DMS 273 (cell line): Measurements from ENCODE around the gene RGS3.
"Not testable (repeated sequence)": the region's sequence is repeated elsewhere in the genome, so short reads cannot be mapped to it uniquely, and the experiment has no call there.

Experiments
- DNase-seq: peaks from one replicate; lab custom pipeline; 2025; ENCODE audit not compliant: unreplicated experiment; lab: John Stamatoyannopoulos, UW

RGS3 gene

GRCh38 chr9:113463418-113464285 lies at the start of gene RGS3:
Gene RGS3, plus strand, starts transcription at chr9:113463727. Its CDS starts 76 bp downstream, at chr9:113463803.
- DNase-seq = peak; percentile 88

DNA sequence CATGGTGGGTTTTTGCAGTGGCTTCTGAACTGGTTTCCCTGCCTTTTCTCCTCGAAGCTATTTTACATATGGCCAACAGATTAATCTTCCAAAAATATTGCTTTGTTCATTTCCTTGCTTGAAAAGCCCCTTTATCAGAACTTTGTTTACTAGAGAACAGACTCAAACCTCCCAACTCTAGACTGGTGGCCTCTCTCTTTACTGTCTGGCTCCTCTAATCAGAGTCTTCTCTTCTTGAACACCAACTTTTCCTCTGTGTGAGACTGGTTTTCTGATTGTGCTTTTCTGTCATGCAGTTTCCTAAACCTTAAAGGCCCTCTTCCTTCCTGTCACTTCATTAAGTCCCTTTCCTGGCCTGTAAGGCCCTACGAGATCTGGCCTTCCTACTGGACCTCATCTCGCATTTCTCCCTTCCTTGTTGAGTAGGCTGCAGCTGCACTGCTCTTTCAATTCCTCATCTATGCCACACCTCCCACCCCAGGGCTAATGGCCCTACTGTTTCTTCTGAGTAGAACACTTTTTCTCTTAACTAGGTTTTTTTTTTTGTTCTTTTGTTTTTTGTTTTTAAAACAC lies 47.3 kb upstream of the RGS3 start:
- DNase-seq = no peak

DNA sequence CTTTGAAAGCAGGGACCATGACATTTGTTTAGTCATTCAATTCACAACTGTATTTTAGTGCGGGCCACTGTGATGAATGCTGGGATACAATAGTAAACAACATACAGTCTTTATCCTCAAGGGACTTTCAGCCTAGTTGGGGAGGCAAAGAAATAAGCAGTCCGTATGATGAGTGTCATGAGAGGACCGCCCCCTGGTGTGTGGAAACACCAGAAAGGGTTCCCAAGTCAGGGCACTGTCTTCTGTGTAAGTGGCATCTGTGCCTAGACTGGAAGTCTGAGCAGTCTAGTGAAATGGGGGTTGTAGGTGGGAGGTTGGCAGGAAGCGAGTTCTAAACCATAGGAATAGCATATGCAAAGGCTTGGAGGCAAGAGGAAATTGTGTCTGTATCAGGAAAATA lies 46.2 kb upstream of the RGS3 start:
- DNase-seq = no peak

DNA sequence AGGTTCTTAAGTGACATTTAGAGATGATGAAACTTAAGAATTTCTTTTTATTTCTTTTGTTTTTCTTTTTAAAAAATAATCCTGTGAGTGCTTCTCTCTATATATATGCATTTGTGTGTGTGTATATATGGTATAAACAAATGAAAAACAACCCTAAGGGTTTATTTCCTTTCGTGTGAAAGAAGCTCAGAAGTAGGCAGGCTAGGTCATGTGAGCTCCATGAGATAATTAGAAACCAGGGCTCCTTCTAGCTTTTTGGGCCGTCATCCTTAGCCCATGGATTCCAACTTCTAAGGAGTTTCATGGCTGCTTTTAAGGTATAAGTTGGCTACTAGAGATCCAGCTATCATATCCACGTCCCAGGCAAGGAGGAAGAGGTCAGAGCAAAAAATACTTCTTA lies 41.8 kb upstream of the RGS3 start:
- DNase-seq = no peak

DNA sequence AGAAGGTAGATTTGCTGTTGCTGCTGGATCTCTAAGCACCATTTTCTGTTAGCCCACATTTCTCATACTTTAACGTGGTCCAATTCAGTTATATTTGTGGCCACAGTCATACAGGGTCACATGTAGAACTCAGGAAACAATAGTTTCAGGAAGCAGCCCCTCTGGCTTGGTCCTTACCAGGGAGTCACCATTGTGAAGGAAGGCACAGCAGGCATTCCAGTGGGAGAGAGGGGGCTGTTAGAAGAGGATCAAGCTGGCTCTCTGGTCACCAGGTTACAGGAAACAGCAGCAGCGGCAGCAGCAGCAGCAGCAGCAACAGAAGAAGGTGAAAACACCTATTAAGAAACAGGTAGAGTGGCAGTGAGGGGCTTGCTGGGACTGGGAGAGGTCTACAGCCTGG lies 38.5 kb upstream of the RGS3 start:
- DNase-seq = no peak

DNA sequence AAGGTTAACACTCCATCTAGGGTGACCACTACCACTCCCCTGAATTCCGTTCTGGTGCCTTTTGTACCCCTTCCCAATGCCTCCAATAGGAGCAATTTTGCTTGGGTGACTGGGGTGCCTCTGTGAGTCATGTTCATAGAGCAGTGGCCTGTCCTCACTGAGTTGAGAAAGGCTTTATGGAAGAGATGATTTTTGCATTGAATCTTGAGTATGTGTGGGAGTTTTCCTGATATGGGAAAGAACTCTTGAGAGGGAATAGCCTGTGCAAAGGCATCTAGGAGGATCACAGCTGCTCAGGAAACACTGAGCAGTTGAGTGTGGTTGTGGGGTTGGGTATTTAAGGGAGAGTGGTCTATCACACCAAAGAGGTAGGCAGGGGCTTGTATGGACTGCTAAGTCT lies 36.8 kb upstream of the RGS3 start:
- DNase-seq = no peak

DNA sequence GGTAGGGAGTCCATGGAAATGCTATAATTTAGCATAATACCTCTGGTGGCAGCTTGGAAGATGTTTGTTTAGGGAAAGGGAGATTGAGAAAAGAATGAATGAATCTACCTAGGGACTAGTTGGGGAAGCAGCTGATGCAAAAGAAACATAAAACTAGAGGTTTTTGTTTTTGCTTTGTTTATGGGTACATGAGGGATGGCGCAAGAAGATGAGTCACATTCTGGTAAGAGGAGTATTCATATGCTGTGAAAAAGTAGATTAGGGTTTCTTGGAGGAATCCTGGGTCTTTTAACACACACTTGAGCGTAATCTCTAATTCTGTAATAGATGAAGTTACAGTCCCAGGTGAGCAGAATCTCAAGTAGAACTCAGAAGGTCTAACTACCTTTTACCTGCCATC lies 35.9 kb upstream of the RGS3 start:
- DNase-seq = no peak

DNA sequence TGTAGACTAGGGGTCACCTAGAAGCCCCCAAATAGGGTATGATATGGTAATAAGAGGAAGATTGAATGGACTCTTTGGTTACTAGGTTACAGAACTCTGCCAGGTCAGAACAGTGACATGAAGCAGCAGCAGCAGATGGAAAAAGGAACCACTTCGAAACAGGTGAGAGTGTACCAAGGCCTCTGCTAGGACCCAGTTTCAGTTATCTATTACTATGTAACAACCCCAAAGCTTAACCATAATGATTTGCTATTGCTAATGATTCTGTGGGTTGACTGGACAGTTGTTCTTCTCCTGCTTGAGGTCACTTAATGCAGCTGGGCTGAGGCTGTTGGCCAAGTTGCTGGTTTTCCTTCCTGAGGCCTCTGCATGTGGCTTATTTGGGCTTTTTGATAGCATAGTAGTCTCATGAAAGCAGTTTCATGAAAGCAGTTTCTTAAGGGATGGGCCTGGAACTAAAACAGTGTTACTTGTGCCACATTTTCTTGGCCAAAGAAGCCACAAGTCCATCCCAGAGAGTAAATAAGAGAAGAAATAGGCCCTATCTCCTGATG lies 35.4 kb upstream of the RGS3 start:
- no peak for DNase-seq

DNA sequence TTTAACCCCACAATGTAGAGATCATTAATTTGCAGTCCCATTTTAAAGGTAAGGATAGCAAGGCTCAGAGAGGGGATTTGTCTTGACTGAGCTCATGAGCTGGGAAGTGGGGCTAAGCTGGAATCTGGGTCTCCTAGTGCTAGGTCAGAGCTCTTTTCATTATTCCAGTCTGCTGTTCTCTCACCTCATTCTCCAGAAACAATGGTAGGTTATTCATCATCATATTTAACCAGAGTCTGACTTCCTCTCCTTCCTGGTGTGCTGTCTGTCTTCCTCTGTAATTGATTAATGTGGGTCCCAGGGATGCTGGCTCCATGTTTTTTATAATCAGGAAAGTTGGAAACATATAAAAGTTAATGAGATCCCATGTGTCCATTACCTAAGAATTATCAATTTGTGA lies 32.3 kb upstream of the RGS3 start:
- no peak for DNase-seq

- DNase-seq = no peak
Observed at GRCh38 chr9:113436728-113437515, 26.6 kb upstream of the RGS3 start.

DNA sequence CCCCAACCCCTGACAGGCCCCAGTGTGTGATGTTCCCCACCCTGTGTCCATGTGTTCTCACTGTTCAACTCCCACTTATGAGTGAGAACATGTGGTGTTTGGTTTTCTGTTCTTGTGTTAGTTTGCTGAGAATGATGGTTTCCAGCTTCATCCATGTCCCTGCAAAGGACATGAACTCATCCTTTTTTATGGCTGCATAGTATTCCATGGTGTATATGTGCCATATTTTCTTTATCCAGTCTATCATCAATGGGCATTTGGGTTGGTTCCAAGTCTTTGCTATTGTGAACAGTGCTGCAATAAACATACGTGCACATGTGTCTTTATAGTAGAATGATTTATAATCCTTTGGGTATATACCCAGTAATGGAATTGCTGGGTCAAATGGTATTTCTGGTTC lies 25.8 kb upstream of the RGS3 start:
- not testable (repeated sequence) for DNase-seq

- DNase-seq = no peak
Observed at GRCh38 chr9:113444736-113445135, 18.8 kb upstream of the RGS3 start.

- peak; percentile 68 for DNase-seq
Observed at GRCh38 chr9:113446323-113446740, 17.2 kb upstream of the RGS3 start.

DNA sequence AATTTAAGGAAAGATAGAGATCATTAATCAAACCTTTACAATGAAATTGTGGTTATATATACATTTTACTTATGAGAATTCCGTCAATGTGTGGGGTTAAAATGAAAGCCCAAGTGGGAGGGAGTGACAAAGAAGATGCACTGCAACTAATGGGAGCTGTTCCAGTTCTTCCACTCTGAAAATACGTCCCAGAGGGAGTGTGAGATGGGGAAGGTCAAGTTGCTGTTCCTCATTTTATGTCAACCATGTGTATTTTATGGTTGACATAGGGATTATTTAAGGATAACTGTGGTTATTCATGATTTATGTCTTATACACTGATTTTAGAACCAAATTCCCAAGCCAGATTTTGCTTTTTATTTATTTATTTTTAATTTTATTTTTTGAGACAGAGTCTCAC lies 14.2 kb upstream of the RGS3 start:
- DNase-seq = no peak

- no peak for DNase-seq
Observed at GRCh38 chr9:113452113-113452605, 11.4 kb upstream of the RGS3 start.

DNA sequence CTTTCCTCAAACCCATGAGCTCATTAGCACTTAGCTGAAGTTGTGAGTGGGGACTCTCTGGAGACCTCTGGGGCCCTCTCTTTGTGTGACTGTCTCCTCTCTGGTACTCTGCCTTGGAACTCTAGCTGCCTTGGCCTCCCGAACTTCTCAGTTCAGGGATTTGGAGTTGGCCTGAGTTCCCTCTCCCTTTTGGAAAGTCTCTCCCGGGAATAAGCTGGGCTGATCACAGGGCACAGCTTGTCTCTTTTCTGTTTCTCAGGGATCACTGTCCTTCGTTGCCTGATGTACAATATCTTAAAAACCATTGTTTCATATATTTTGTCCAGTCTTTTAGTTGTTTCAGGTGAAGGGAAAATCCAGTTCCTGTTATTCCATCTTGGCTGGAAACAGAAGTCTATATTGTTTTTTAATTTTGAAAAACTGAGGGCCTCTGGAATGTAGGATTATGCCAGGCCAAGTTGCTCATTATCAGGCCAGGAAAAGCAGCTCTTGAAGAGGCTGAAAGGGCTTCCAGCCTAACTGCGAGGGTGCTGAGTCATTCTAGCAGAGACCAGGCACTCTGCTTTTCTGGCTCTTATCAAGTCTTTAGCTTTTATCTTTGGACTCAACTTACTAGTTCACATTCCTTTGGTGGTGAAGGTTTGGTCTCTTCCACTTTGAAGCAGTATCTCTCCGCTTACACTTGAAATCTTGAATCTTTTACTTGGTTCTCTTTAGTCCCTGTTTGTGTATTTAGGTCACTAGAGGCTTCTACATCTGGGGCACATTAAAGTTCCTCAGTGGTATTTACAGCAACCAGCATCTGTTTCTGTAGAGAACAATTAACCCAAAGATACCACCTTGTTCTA lies 8.4 kb upstream of the RGS3 start:
- DNase-seq = peak; percentile 54

DNA sequence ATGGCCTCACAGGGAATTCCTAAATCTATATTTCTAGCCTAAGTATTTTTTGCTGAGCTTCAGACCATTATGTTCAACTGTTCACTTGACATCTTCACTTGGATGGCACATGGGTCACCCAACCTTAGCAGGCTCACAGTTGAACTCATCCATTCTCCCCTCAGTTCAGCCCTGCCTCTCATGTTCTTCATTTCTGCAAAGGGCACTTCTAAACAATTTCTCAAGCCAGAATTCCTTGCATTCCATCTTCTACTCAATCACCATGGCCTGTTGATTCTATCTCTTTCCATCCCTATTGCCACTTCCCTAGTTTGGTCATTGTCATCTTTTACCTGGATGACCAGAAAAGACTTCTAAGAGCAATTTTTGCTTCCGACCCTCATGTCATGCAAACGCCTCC lies 7.3 kb upstream of the RGS3 start:
- no peak for DNase-seq

- no peak for DNase-seq
Observed at GRCh38 chr9:113461285-113461684, 2.2 kb upstream of the RGS3 start.

- DNase-seq = no peak
Observed at GRCh38 chr9:113461943-113462342, 1.6 kb upstream of the RGS3 start.

DNA sequence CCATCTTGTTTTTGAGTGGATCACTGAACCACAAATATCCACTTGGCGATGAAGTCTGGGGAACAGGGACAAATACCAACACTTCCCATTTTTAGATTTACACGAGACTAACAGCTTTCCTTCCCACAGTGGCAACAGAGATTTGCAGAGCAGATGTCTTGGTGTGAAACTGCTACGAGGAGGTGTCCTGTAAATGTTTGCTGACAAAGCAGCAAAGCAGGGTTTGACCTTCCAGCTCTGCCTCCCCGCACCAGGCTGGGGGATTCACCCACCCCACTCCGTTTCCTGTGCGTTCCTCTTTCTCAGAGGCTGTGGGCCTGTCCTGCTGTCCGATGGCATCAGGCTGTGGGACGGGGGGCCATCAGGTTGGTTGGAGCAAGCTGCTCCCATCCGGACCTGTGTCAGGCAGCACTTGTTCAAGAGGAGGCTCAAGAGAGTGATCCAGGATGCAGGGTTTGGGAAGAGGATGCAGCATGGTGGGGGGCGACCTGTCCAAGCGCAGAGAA lies 693 bp upstream of the RGS3 start:
- DNase-seq = no peak
